Mammary epithelial cell (primary cell): ENCODE data around the gene MTMR4.

Experiments used
- CTCF ChIP-seq, 2 donors: IDR thresholded peaks in 1 of 2; conservative IDR thresholded peaks in 1 of 2; 2 replicates each; pipeline ENCODE4 v1.5.1; 2011 to 2012; ENCODE audit warnings: inconsistent platforms in 2 of 2, low read length in 2 of 2, mild to moderate bottlenecking in 2 of 2, control low read depth in 1 of 2, low read depth in 1 of 2; ENCODE audit not compliant: insufficient read depth in 1 of 2; ENCODE audit errors: extremely low read depth in 1 of 2
- EZH2 ChIP-seq: IDR thresholded peaks from 2 replicates; pipeline ENCODE4 v1.6.1; 2012; ENCODE audit warnings: low read length, inconsistent platforms, borderline replicate concordance

- no peak for TF ChIP-seq CTCF (conservative IDR thresholded peaks at IDR 0.05 in 1 of 2, IDR thresholded peaks at IDR 0.05 in 1 of 2; ENCODE audit: extremely low read depth in 1 of 2, insufficient read depth in 1 of 2, low read depth in 1 of 2, low read length in 2 of 2)
- no peak for TF ChIP-seq EZH2
These were observed 26.0 kb downstream of the MTMR4 start for GRCh38 chr17:58488428-58488890.
